Suppressor macrophage treated with lipopolysaccharide for 1 hour (primary cell): ENCODE data around the gene MMP23B.
A peak's percentile ranks its signal among the peaks of the same experiment; 100 is the strongest.

Source experiments
- DNase-seq, 3 donors: peaks; one replicate each; pipeline ENCODE4 v3.0.0-alpha.2; 2020 to 2022

Gene MMP23B

DNA sequence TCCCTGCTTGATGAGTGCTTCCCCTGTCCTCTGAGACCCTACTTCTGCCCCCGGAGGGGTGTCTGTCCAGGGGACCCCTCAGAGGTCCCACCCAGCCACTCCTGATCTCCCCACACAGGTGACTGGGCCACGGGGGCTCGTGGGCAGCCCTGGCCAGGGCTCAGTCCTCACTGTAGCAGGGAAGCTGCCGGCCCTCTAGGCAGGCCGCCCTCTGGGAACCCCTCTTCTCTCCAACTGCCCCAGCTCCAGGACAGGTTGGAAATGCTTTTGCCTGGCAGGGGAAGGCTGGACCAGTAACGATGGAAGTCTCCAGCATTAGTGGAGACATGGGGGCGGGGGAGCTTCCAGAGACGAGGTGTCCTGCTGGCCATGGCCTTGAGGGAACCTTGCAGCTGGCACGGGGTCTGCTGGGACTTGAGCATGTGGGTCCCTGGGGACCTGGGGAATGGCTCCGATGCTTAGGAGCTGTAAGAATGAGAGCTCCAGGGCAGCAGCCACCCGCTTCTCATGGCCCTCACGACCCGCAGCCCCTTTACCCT lies 28.9 kb upstream of the MMP23B start:
- no peak for DNase-seq

DNA sequence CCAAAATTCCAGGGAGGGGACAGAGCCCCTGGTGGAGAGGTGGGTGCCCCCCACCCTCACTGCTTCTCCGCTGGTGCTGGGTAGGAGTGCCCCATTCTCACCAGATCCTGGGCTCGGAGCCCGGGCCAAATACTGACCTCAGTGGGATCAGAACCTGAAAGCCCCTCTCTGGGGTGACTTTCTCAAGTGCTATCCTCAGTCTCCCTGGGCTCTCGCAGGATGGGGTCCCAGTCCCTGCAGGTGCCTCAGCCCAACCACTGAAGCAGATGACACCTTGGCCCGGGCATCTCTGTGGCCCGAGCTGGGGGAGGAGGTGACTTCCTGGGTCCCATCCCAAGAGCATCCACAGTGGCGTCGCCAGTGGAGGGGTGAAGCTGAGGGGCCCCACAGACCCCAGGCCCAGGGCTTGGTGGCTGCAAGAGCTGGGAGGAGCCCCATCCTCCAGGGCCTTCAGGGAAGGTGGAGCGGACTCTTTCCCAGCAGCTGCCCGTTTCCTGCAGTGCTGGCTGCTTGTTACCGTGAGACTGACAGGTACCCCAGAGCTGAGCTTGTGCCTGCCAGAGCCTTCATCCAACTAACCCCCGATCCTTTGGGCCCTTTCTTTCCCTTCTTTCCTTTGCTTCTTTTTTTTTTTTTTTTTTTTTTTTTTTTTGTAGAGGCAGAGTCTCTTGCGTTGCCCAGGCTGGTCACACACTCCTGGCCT lies 28.2 kb upstream of the MMP23B start:
- DNase-seq, result no peak

DNA sequence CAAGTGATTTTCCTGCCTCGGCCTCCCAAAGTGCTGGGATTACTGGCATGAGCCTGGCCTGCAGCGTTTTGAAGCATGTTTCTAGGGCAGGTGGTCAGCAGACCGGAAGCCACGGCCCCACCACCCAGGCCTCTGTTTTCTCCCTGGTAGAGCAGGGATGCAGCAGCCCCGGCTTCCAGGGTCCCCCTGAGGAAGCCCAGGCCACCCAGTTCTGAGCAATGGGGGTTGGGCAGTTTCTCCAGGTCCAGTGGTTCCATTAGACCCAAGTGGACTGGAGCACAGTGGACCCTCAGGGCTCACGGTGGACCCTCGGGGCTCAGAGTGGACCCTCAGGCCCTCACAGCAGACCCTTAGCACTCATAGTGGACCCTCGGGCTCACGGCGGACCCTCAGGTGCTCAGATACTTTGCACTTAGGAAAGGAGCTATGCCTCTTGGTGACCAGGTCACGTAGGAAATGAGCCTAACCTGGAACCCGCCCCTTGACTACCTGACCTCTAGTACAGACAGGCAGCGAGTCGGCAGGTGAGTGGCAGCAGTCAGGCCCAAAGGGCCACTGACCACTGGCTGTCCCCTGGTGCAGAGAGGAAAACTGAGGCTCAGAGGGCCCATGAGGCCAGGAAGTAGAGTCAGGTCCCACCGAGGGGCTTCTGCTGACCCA lies 27.5 kb upstream of the MMP23B start:
- DNase-seq, result no peak

DNA sequence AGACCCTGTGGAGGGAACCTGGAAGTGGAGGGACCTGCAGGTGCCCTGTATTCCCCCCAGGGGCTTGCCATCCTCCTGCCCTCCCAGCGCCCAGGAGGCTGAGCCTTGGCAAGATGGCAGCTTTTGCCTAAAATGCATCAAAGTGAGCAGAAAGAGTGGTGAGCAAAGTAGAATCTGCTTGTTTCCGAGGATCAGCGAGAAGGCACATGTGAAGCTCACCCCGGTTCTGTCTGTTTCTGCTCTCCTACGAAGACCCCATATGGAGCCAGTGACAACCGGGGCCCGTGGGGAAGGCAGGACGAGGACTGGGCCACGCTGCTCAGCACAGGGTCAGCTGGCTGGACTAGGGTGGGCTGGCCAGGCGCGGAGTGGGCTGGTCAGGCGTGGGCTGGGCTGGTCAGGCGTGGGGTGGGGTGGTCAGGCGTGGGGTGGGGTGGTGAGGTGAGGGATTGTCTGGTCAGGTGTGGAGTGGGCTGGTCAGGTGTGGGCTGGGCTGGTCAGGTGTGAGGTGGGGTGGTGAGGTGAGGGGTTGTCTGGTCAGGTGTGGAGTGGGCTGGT lies 26.9 kb upstream of the MMP23B start:
- DNase-seq, result no peak

DNA sequence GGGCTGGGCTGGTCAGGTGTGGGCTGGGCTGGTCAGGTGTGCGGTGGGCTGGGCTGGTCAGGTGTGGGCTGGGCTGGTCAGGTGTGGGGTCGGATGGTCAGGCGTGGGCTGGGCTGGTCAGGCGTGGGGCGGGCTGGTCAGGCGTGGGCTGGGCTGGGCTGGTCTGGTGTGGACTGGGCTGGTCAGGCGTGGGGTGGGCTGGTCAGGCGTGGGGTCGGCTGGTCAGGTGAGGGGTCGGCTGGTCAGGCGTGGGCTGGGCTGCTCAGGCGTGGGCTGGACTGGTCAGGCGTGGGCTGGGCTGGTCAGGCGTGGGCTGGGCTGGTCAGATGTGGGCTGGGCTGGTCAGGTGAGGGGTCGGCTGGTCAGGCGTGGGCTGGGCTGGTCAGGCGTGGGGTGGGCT lies 26.2 kb upstream of the MMP23B start:
- DNase-seq, result no peak

DNA sequence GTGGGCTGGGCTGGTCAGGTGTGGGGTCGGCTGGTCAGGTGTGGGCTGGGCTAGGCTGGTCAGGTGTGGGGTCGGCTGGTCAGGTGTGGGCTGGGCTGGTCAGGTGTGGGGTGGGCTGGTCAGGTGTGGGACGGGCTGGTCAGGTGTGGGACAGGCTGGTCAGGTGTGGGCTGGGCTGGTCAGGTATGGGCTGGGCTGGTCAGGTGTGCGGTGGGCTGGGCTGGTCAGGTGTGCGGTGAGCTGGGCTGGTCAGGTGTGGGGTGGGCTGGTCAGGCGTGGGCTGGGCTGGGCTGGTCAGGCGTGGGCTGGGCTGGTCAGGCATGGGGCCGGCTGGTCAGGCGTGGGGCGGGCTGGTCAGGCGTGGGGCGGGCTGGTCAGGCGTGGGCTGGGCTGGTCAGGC lies 25.7 kb upstream of the MMP23B start:
- DNase-seq, result no peak

DNA sequence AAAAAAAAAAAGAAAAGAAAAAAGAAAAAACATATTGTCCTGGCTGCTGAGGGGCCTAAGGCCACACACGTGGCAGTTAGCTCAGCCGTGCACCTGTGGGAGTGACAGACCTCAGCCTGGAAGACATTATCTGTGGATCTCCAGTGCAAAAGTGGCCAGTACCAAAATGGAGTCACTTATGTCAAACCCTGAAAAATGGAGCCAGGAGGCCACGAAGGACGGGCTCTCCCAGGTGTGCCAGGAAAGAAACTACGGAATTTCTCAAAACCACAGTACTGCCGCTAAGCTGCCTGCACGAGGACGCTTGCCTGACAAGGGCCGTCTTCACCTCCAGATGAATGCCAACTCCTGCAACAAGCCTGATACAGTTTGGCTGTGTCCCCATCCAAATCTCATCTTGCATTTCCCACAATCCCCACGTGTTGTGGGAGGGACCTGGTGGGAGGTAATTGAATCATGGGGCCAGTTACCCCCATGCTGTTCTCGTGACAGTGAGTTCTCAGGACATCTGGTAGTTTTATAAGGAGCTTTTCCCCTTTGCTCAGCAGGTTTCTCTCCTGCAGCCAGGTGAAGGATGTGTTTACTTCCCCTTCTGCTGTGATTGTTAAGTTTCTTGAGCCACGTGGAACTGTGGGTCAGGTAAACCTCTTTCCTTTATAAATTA lies 22.0 kb upstream of the MMP23B start:
- DNase-seq, result no peak

DNA sequence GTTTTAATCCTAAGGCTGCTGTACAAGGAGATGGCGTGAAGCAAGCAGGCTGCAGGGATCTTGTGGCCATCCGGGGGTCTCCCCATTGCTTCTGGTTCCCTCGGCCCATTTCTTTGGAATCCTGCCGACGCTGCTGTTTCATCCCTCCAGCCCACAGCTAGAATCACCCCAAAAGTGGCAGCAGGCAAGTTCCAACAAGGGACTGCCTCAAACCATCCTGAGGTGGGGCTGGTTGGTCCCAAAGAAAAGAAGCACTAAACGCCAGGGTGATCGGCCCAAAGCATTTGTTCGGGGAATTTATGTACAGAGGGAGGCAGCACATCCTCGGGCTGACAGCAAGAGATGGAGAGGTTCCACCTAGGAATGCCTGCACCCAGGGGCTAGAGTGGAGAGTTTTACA lies 21.2 kb upstream of the MMP23B start:
- no peak for DNase-seq

DNA sequence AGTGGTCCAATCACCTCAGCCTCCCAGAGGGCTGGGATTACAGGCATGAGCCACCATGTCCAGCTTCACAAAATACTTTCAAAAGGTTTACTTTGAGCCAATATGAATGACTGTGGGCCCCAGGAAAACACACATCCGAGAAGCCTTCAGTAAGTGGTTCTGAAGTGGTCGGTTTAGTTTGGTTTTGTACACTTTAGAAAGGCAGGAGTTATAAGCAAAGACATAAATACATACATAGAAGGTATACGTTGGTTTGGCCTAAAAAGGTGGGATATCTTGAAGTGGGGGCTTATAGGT lies 19.9 kb upstream of the MMP23B start:
- DNase-seq, result no peak

DNA sequence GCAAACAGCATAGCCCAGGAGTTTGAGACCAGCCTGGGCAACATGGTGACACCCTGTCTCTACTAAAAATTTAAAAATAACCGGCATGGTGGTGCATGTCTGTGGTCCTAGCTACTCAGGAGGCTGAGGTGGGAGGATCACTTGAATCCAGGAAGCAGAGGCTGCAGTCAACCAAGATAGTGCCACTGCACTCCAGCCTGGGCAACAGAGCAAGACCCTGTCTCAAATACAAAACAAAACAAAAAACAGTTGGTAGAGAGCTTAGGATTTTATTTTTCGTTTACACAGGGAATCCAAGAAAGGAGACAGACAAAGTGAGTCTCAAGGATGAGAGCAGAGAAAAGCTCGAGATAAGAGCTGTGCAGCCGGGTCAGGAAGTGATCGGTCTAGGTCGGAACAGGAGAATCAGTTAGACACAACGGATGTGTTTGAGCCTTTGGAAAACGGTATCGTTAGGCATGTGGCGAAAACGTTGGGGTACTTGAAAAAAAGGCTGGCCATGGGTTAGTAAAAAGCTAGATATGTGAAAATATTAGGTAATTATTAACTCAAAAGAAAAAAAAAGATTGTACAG lies 18.4 kb upstream of the MMP23B start:
- DNase-seq, result no peak

DNA sequence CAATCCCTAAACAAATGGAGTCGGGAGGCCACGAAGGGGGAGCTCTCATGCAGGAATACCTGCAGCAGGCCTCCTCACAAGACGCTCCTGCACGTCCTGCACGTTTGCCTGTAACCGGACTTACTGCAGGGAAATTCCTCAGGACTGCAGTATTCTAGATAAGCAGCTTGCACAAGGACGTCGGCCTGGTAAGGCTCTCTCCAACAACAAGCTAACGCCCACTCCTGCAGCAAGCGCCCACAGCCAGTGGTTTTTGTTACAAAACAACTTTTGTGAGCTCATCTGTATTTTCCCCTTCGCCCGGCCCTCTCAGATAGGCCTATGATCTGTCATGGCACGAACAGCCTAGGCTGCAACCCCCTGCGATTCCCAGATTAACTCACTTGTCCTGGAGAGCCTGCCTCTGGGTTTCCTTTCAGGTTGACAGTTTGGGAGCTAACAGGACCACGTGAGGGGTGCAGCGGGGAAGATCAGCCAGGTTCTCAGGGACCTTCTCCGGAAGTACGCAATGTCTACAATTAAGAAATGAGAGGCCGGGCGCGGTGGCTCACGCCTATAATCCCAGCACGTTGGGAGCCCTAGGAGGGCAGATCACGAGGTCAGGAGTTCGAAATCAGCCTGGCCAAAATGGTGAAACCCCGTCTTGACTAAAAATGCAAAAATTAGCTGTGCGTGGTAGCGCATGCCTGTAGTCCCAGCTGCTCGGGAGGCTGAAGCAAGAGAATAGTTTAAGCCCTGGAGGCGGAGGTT lies 17.6 kb upstream of the MMP23B start:
- DNase-seq, result peak; percentile 92 to 98 (median 95)

DNA sequence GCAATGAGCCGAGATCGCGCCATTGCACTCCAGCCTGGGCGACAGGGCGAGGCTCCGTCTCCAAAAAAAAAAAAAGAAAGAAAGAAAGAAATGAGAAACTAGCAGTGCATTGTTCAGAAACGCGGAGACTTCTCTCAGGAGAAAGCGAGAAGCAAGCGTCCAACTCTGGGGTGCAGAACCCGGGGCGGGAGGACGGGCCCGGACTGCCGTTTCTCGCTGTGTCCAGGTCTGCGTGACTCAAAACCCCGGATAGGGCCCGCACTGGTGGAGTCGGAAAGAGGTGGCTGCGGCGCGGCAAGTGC lies 17.1 kb upstream of the MMP23B start:
- DNase-seq, result no peak

DNA sequence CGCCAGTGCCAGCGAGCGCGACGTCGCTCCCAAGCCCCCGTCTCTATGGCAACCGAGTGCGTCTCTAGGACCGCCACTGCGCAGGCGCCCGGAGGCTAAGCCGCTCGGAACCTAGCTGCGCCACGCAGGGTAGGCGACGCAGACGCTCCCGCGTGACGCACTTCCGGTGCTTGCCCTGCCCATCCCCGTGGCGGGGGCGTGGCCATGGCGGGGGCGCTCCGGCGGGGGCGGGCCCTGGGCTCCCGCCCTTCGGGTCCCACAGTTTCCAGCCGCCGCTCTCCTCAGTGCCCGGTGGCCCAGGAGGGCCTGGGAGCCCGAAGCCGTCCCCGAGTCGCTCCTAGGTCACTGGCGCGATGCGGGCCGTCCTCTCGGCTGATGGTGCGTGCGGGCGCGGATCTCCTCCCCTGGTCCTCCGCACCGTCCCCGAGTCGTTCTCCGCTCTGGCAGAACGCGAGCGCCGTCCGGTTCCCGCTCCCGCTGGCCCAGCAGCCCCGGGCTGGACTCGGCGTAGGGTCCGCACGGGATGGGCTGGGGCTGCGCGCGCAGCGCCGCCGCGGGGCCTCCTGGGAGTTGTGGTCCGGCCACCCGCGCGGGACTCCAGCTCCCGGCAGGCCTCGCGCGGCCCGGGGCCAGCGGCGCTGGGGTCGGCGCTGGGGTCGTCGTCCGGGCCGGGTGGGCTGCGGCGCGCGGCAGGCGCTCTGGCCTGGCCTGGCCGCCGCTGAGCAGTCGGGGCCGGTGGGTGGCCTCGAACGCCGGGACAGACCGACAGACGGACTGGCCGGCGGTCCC lies 16.5 kb upstream of the MMP23B start, which contains the start of gene MIB2:
MIB2 (plus strand) TSS at position 245 of the 789 bp plus-strand sequence. CDS start 7,953 bp downstream, outside the sequence.
- peak; percentile 98 to 99 (median 99) for DNase-seq

DNA sequence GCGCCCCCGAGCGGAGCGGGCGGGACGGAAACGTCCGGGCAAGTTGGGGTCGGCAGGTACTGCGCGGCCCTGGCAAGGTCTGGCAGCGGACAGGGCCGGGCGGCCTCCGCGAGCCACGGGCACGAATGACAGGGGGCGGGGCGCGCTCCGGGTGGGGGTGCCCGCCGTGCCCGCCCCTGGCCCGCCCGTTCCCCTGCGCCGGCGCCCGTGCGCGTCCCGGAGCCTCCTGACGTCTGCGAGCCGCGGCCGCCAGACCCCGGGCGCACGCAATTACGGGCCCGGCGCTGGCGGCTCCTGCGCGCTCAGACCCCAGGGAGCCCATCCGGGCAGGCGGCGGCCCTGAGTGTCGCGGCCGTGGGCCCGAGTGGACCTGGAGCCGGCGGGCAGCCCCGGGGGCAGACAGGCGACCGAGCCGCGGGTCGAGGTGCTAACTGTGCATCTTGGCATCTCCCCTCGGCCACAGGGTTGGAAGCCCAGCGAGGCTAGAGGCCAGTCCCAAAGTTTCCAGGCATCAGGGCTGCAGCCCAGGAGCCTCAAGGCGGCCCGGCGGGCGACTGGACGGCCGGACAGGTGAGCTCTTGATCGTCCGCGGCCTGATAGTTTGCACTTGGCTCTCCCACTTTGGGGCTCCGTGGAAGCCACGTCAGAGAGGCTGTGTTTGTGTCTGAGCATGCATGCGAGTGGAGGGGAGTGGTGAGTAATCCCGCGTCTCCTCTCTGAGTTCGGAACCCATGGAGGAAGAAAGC lies 15.8 kb upstream of the MMP23B start:
- peak; percentile 49 to 78 (median 51) for DNase-seq

DNA sequence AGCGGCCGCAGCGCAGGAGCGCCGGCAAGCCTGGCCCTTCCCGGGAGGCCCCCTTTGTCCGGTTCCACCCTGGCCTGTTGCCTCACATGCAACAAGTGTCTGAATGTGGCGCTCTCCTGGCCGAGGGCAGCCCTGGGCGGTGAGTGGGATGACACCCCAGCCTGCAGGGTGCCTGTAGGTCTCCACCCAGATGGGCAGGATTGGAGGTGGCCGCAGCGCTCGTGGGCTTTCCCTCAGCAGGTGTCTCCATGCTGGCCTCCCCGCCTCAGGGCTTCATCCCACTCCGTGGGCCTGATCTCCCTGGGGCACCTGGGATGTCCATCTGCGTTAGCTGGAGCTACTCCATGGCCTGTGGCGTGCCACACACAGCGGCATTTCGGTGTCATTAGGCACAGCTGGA lies 15.1 kb upstream of the MMP23B start:
- no peak for DNase-seq

DNA sequence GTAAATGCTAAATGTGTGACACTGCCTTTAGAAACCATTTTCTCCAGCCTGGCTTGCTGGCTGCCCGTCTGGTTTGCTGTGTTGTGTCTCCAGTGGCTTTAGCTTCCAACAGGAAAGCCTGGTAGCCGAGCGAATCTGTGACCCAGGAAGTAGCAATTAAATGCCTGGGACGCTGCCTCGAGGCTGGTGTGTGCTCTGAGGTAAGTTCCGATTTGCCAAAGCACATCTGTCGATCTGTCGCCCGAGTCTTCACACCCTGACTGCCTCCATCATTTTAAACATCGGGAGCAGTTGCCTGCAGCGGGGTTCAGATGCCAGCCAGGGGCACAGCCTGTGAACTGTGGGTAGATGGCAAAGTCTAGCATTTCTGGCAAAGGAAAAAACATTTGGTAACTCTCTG lies 14.5 kb upstream of the MMP23B start:
- DNase-seq, result no peak

DNA sequence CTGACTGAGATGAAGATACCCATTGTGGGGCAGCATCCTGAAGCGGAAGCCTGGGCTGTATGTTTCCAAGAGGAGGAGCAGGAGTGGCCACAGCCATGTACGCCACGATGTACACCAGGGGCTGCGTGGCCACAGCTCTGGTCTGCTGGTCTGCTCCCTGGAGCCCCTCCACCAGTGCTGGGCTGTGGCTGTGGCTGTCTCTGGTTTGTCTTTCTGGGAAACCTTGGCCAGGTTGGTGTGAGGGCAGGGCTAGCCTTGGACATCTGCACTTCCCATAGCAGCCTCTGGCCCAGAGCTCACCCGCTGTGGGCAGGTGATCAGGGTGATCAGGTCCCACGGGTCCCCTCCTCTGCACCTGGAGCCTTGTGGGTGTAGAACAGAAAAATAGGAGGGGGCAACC lies 14.0 kb upstream of the MMP23B start:
- no peak for DNase-seq

DNA sequence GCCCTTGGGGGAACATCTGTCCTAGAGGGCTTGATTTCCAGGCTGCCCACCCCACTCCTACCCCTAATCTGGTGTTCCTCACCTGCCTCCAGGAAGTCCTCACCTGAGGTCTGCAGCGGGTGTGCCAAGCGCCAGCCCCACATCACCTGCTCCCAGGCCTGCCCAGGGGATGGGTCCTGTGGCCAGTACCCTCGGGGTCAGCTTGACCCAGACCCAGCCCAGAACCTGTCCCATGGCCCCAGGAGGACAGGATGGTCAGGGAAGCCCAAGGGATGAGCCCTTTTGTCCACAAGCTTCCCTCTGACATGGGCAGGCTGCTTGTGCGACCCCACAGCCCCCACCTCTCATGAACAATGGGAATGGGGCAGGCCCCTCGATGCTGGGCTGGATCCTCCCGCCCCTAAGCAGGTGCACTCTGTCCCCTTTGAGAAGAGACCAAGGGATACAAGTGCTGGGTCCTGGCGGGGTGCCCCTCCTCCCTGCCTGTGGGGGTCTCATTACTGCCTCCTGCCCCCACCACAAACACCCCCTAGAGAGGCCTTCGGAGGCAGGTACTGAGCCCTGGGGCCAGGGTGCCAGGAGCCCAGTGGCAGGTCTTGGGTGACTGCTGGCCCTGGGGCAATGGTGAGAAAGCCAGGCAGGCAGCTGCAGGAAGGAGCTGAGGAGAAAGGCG lies 13.4 kb upstream of the MMP23B start:
- DNase-seq, result no peak

DNA sequence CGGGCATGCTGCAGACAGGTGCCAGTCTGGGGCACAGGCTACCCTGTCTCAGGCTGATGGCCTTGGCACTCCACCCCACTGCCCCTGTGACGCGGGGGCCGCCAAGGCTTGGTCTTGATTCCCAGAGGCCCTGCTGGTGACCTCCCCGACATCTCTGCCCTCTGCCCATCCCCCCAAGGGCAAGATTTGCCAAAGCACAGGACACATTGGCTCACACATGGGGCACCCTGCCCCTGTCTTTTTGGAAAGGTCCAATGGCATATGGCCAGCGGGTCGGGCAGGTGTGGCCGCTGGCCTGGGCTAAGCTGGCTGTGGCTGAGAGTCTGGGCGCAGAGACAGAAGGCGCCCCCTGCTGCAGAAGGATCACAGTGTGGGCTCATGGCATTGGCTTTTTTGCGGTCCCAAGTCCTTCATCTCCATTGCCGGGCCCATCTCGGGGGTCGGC lies 12.0 kb upstream of the MMP23B start:
- DNase-seq, result peak; percentile 27 to 52 (median 32)

DNA sequence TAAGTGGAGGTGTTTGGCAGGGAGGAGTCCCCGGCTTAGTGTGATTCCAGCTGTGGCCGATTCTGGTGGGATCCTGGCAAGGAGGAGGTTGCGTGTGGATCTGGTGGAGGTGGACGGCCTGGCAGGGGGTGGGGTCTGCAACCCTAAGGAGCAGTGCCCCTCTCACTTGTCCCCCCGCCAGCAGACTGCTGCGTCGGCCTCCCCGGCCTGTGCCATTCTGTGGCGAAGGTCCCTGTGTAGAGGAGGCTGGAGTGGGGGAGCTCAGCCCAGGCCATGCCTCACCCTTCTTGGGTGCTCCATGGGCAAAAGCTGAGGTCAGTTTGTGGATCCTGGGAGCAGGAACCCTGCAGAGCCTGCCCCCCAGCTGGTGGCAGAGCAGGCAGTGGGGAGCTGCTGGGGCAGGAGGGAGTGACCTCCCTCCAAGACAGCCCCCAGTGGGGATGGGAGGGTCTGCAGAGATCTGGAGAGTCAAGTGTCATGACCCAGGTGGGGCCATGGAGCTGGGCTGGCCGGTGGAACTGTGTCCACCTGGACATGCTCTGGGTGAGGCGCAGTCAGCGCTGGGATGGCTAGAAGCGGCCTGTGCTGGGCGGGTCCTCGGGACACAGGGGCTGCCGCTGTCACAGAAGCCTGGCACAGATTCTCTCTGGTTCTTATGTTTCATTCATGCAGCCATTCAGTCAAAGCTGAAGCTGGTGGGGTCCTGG lies 11.4 kb upstream of the MMP23B start:
- no peak for DNase-seq
